NK-92 (cell line): ENCODE data around the gene SPATA12.
"Not testable (repeated sequence)": the region's sequence is repeated elsewhere in the genome, so short reads cannot be mapped to it uniquely, and the experiment has no call there.

Experiments used
- DNase-seq: peaks from one replicate; lab custom pipeline; 2025; ENCODE audit not compliant: unreplicated experiment; lab: John Stamatoyannopoulos, UW

Gene SPATA12

GRCh38 chr3:57081173-57081572, 20.7 kb downstream of the SPATA12 start:
- no peak for DNase-seq

GRCh38 chr3:57082481-57082880, 22.0 kb downstream of the SPATA12 start:
- DNase-seq: no peak

GRCh38 chr3:57083266-57083995, 23.0 kb downstream of the SPATA12 start:
- DNase-seq: not testable (repeated sequence)

- no peak for DNase-seq
Measured at GRCh38 chr3:57085211-57085610, 24.7 kb downstream of the SPATA12 start.

GRCh38 chr3:57086201-57086600, 25.7 kb downstream of the SPATA12 start:
- no peak for DNase-seq

- DNase-seq: no peak
Measured at GRCh38 chr3:57087361-57088092, 27.1 kb downstream of the SPATA12 start.

- DNase-seq: no peak
Measured at GRCh38 chr3:57088503-57088902, 28.0 kb downstream of the SPATA12 start.

- DNase-seq: no peak
Measured at GRCh38 chr3:57089043-57089442, 28.6 kb downstream of the SPATA12 start.

GRCh38 chr3:57091521-57092273, 31.2 kb downstream of the SPATA12 start:
- no peak for DNase-seq

- DNase-seq: no peak
Measured at GRCh38 chr3:57093489-57093888, 33.0 kb downstream of the SPATA12 start.

- DNase-seq: no peak
Measured at GRCh38 chr3:57093971-57094535, 33.6 kb downstream of the SPATA12 start.

- no peak for DNase-seq
Measured at GRCh38 chr3:57094575-57094974, 34.1 kb downstream of the SPATA12 start.

- no peak for DNase-seq
Measured at GRCh38 chr3:57095363-57095762, 34.9 kb downstream of the SPATA12 start.

GRCh38 chr3:57097536-57097935, 37.1 kb downstream of the SPATA12 start:
- DNase-seq: no peak

- DNase-seq: no peak
Measured at GRCh38 chr3:57098418-57099310, 38.2 kb downstream of the SPATA12 start.

GRCh38 chr3:57100046-57100695, 39.7 kb downstream of the SPATA12 start:
- DNase-seq: no peak

- DNase-seq: no peak
Measured at GRCh38 chr3:57105585-57105984, 45.1 kb downstream of the SPATA12 start.

GRCh38 chr3:57108684-57109083, 48.2 kb downstream of the SPATA12 start:
- no peak for DNase-seq

GRCh38 chr3:57109437-57110199, 49.2 kb downstream of the SPATA12 start:
- no peak for DNase-seq
